ENCODE data around the gene DBNL.

Gene DBNL

GRCh38 chr7:44043902-44044301, 600 bp upstream of the DBNL start:
- no peak for DNase-seq (ENCODE audit: low read depth)

GRCh38 chr7:44045226-44046014, 918 bp downstream of the DBNL start:
- no peak for DNase-seq (ENCODE audit: low read depth)

GRCh38 chr7:44046321-44047061, 2.0 kb downstream of the DBNL start:
- no peak for DNase-seq (ENCODE audit: low read depth)

- no peak for DNase-seq (ENCODE audit: low read depth)
Observed at GRCh38 chr7:44048031-44048795, 3.7 kb downstream of the DBNL start.

GRCh38 chr7:44050121-44050914, 5.8 kb downstream of the DBNL start:
- no peak for DNase-seq (ENCODE audit: low read depth)

GRCh38 chr7:44050915-44051560, 6.5 kb downstream of the DBNL start:
- no peak for DNase-seq (ENCODE audit: low read depth)

- DNase-seq (ENCODE audit: low read depth) = no peak
Observed at GRCh38 chr7:44051611-44052220, 7.2 kb downstream of the DBNL start.

- no peak for DNase-seq (ENCODE audit: low read depth)
Observed at GRCh38 chr7:44052771-44053365, 8.4 kb downstream of the DBNL start.

GRCh38 chr7:44056681-44057080, 12.2 kb downstream of the DBNL start:
- DNase-seq (ENCODE audit: low read depth) = no peak

- no peak for DNase-seq (ENCODE audit: low read depth)
Observed at GRCh38 chr7:44057181-44057848, 12.8 kb downstream of the DBNL start.

GRCh38 chr7:44057849-44058758, 13.6 kb downstream of the DBNL start:
- no peak for DNase-seq (ENCODE audit: low read depth)

GRCh38 chr7:44058759-44059218, 14.3 kb downstream of the DBNL start:
- DNase-seq (ENCODE audit: low read depth) = no peak

GRCh38 chr7:44059219-44060090, 15.0 kb downstream of the DBNL start:
- DNase-seq (ENCODE audit: low read depth) = no peak

- DNase-seq (ENCODE audit: low read depth) = no peak
Observed at GRCh38 chr7:44060091-44060947, 15.8 kb downstream of the DBNL start.

GRCh38 chr7:44060948-44061644, 16.6 kb downstream of the DBNL start:
- no peak for DNase-seq (ENCODE audit: low read depth)

- DNase-seq (ENCODE audit: low read depth) = no peak
Observed at GRCh38 chr7:44061645-44062179, 17.2 kb downstream of the DBNL start.

Data from fibroblast of gingiva (primary cell).